Parathyroid adenoma (tissue), 2 donors: ENCODE results near the gene RNF175.
A peak's percentile ranks its signal among the peaks of the same experiment; 100 is the strongest.

Experiments
- H2AFZ ChIP-seq: fragments of 300-600 bp; sonication (generic); one replicate; pipeline ENCODE4 v1.7.0; 2017; ENCODE audit warnings: antibody characterized with exemption, mild to moderate bottlenecking
- H3K27ac ChIP-seq: fragments of 300-600 bp; sonication (generic); one replicate; pipeline ENCODE4 v1.7.0; 2017
- H3K27me3 ChIP-seq: fragments of 300-600 bp; sonication (generic); one replicate; pipeline ENCODE4 v1.7.0; 2017; ENCODE audit warnings: low read length; ENCODE audit not compliant: control insufficient read depth, insufficient read depth
- H3K36me3 ChIP-seq: fragments of 300-600 bp; sonication (generic); one replicate; pipeline ENCODE4 v1.7.0; 2017; ENCODE audit warnings: low read length; ENCODE audit not compliant: control insufficient read depth, insufficient read depth
- H3K4me1 ChIP-seq: fragments of 300-600 bp; sonication (generic); one replicate; pipeline ENCODE4 v1.7.0; 2017; ENCODE audit warnings: control low read depth
- H3K4me2 ChIP-seq: fragments of 300-600 bp; sonication (generic); one replicate; pipeline ENCODE4 v1.7.0; 2017; ENCODE audit warnings: low read length
- H3K4me3 ChIP-seq: fragments of 300-600 bp; sonication (generic); one replicate; pipeline ENCODE4 v1.7.0; 2017; ENCODE audit warnings: low read depth, low read length
- H3K79me2 ChIP-seq: fragments of 300-600 bp; sonication (generic); one replicate; pipeline ENCODE4 v1.7.0; 2017; ENCODE audit warnings: control low read depth
- H3K9ac ChIP-seq: fragments of 300-600 bp; sonication (generic); one replicate; pipeline ENCODE4 v1.7.0; 2017; ENCODE audit warnings: mild to moderate bottlenecking
- H3K9me3 ChIP-seq: fragments of 300-600 bp; sonication (generic); one replicate; pipeline ENCODE4 v1.7.0; 2017; ENCODE audit warnings: low read length; ENCODE audit not compliant: control insufficient read depth
- TF ChIP-seq, protein P1 (sequence below): fragments of 300-600 bp; sonication (generic); IDR thresholded peaks from one replicate; pipeline ENCODE4 v1.7.0; 2017; ENCODE audit warnings: antibody characterized with exemption, mild to moderate bottlenecking
- donor health status: primary hyperparathyroidism.

The RNF175 gene

DNA sequence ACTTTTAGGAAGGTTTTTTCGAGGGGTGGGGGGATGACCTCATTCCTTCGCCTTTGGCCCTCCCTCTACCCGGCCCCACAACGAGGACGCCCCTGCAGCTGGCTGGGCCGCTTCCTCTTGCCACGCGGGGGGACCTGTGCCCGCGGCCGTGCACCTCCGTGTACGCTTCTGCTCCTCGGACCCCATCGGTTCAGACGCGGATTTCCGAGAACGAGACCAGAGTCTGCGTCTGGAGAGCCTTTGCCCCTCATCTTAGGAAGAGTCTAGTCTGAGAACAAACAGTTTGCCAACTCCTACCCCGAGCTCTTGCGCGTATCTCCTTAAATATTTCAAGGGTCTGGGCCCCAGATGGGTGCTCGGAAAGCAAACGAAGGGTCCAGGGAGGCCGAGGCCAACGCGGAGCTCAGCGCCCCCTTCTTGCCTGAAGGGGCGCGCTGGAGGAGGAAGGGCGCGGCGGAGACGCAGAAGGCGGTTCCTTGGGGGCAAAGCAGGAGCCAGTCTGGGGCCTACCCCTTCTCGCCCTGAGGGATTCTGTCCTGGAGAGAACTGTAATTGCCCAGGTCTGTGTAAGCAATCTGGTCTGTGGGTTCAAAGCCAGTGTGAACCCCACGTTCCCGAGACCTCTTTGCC is 32.9 kb upstream of the RNF175 start:
- H3K4me3 ChIP-seq, result peak overlapping the region; percentile 3
- H3K27ac ChIP-seq, result no peak overlapping the region
- H2AFZ ChIP-seq, result no peak overlapping the region
- H3K36me3 ChIP-seq, result no peaks in the 10 kb centered on the region
- no peaks in the 10 kb centered on the region for H3K27me3 ChIP-seq
- TF ChIP-seq, protein P1, sequence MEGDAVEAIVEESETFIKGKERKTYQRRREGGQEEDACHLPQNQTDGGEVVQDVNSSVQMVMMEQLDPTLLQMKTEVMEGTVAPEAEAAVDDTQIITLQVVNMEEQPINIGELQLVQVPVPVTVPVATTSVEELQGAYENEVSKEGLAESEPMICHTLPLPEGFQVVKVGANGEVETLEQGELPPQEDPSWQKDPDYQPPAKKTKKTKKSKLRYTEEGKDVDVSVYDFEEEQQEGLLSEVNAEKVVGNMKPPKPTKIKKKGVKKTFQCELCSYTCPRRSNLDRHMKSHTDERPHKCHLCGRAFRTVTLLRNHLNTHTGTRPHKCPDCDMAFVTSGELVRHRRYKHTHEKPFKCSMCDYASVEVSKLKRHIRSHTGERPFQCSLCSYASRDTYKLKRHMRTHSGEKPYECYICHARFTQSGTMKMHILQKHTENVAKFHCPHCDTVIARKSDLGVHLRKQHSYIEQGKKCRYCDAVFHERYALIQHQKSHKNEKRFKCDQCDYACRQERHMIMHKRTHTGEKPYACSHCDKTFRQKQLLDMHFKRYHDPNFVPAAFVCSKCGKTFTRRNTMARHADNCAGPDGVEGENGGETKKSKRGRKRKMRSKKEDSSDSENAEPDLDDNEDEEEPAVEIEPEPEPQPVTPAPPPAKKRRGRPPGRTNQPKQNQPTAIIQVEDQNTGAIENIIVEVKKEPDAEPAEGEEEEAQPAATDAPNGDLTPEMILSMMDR, result no peak
- H3K9me3 ChIP-seq, result no peaks in the 10 kb centered on the region
- H3K9ac ChIP-seq, result no peak overlapping the region
- H3K4me2 ChIP-seq, result peak overlapping the region; percentile 52
- no peaks in the 10 kb centered on the region for H3K79me2 ChIP-seq
- no peaks in the 10 kb centered on the region for H3K4me1 ChIP-seq

DNA sequence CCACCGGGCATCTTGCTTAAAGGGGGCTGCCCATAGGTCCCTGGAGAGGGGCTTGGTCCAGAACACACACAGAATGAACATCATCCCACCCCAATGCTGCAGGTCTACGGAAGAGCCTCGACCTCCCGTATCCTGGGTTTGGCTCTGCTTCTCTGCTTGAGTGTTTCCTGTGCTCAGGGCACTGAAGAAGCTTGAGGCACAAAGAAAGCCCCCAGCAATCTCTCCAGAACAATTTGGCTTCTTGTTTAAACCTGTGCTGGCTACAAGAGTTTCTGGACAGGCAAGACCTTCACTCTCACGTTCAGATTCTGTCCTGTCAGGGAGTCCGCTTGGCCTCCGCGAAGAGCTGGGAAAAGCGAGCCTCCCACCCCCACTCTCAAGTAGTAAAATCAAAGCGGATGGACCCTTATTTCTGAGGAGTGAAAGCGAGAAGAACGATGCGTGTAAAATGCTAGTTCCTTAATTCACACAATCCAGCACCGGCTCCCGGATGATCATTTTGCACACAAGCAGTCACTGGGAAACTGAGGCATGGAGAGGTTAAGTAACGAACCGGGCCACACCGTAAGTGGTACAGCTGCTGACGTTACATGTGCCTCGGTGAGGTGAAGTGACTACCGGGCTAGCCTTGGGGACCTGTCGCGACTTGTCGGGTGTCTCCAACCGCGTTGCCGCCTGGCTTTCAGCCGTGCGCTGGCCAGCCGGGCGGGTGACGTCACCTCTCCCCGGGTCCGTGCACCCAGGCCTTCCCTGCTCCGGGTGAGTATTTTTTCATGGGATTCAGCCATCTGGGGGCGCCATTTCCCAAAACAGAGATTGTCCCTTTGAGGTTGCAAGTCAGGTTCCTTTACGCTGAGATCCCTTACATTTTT is 32.2 kb upstream of the RNF175 start:
- H3K36me3 ChIP-seq, result no peaks in the 10 kb centered on the region
- peak overlapping the region; percentile 3 for H3K4me3 ChIP-seq
- H2AFZ ChIP-seq, result no peak overlapping the region
- H3K4me1 ChIP-seq, result no peaks in the 10 kb centered on the region
- H3K27ac ChIP-seq, result no peak overlapping the region
- no peak overlapping the region for H3K9ac ChIP-seq
- H3K9me3 ChIP-seq, result no peaks in the 10 kb centered on the region
- H3K79me2 ChIP-seq, result no peaks in the 10 kb centered on the region
- peaks cover 2% of the 10 kb centered on the region for H3K27me3 ChIP-seq
- peak overlapping the region; percentile 52 for H3K4me2 ChIP-seq
- TF ChIP-seq, protein P1, result no peak

DNA sequence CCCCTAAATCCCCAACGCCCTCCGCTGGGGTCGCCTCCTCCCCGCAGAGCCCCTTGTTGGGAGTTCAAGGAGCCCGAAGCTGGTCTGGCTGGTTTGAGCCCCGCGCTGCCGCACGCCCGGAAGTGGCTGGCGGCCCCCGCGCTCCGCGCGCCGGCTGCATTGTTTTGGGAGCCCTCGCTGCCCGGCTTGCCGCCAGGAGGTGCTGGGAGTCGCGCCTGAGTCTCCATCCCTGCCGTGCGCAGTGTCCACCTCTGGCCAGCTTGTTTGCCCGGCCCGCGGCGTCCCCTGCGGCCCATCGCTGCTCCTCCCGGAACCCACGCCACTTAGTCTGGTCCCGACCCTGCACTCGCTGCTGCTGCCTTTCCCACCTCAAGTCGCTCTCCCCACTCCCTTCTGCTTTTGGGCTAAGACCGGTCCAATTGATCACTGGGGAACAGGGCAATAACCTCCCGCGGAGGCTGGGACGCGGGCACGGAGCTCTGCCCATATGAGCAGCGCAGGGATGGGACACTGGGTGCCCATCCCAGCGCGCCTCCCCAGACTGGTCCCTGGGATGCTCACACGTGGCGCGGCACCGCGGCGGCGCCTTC is 31.2 kb upstream of the RNF175 start:
- Histone ChIP-seq H3K9me3 (no peaks in the 10 kb centered on the region), H3K36me3 (no peaks in the 10 kb centered on the region), H2AFZ (no peak overlapping the region), H3K79me2 (no peaks in the 10 kb centered on the region), H3K4me1 (no peaks in the 10 kb centered on the region), H3K27ac (no peak overlapping the region), H3K27me3 (peaks cover 3% of the 10 kb centered on the region), H3K4me3 (no peak overlapping the region), H3K4me2 (peak overlapping the region; percentile 59), H3K9ac (no peak overlapping the region)
- TF ChIP-seq, protein P1, result no peak

DNA sequence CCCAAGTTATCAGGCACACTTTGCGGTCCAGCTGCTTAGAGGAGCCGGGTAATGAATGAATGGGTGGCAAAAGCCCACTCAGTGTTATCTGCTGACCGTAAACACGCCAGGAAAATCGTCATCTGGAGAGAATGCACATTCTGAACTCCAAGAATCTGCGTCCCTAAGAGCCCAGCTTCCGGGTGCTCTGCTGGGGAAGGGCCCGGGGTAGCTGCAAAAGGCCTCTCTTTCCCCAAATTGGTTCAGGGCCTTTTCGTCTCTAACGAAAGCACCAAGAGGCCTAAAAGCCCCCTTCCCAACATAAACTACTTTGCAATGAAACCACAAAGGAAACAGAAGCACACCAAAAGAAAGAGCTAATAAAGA is 30.7 kb upstream of the RNF175 start:
- no peak overlapping the region for H3K27ac ChIP-seq
- no peaks in the 10 kb centered on the region for H3K36me3 ChIP-seq
- TF ChIP-seq, protein P1, result no peak
- H3K4me3 ChIP-seq, result no peak overlapping the region
- H3K4me1 ChIP-seq, result no peaks in the 10 kb centered on the region
- H3K9ac ChIP-seq, result no peak overlapping the region
- H2AFZ ChIP-seq, result no peak overlapping the region
- H3K9me3 ChIP-seq, result no peaks in the 10 kb centered on the region
- H3K79me2 ChIP-seq, result no peaks in the 10 kb centered on the region
- peaks cover 3% of the 10 kb centered on the region for H3K27me3 ChIP-seq
- H3K4me2 ChIP-seq, result peak overlapping the region; percentile 59
